ENCODE results near the gene OR52W1.

The OR52W1 gene, protein sequence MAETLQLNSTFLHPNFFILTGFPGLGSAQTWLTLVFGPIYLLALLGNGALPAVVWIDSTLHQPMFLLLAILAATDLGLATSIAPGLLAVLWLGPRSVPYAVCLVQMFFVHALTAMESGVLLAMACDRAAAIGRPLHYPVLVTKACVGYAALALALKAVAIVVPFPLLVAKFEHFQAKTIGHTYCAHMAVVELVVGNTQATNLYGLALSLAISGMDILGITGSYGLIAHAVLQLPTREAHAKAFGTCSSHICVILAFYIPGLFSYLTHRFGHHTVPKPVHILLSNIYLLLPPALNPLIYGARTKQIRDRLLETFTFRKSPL

DNA sequence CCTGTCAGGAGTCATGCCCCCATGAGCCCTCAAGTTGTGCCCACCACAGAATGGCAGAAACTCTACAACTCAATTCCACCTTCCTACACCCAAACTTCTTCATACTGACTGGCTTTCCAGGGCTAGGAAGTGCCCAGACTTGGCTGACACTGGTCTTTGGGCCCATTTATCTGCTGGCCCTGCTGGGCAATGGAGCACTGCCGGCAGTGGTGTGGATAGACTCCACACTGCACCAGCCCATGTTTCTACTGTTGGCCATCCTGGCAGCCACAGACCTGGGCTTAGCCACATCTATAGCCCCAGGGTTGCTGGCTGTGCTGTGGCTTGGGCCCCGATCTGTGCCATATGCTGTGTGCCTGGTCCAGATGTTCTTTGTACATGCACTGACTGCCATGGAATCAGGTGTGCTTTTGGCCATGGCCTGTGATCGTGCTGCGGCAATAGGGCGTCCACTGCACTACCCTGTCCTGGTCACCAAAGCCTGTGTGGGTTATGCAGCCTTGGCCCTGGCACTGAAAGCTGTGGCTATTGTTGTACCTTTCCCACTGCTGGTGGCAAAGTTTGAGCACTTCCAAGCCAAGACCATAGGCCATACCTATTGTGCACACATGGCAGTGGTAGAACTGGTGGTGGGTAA is at the start of gene OR52W1:
OR52W1 (plus strand) TSS at position 51 of the 637 bp plus-strand sequence; CDS start at position 51, 0 bp downstream.
- DNase-seq: no peak

DNA sequence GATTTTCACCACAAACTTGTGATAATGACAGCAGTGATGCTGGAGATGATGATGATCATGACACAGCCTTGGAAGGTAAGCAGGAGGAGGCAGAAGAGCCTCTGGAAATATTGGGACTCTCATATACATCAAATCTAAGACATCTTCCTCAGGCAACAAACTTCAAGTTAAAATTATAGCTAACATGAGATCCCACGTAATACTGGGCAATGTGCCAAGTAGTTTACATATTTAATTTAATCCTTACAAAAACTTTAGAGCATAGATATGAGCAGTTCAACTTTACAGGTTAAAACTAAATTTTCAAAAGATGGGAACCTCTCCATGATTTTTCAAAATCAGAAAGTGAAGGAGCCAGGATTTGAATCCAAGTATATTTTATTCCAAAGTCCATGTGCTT is 47.9 kb upstream of the OR52W1 start:
- no peak for DNase-seq

DNA sequence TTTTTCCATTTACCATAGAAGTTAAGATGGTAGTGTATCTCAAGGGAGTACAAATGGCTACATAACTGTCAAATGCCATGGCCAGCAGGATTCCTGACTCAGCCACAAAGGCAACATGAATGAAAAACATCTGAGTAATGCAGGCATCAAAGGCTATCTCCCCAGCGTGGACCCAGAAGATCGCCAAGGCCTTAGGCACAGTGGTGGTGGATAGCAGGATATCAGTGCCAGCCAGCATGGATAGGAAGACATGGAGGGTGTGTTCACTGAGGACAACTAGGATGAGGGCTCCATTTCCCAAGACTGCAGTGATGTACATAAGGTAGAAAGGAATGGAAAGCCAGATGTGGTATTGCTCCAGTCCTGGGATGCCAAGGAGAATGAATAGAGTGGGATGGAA is 46.9 kb upstream of the OR52W1 start:
- DNase-seq: no peak

DNA sequence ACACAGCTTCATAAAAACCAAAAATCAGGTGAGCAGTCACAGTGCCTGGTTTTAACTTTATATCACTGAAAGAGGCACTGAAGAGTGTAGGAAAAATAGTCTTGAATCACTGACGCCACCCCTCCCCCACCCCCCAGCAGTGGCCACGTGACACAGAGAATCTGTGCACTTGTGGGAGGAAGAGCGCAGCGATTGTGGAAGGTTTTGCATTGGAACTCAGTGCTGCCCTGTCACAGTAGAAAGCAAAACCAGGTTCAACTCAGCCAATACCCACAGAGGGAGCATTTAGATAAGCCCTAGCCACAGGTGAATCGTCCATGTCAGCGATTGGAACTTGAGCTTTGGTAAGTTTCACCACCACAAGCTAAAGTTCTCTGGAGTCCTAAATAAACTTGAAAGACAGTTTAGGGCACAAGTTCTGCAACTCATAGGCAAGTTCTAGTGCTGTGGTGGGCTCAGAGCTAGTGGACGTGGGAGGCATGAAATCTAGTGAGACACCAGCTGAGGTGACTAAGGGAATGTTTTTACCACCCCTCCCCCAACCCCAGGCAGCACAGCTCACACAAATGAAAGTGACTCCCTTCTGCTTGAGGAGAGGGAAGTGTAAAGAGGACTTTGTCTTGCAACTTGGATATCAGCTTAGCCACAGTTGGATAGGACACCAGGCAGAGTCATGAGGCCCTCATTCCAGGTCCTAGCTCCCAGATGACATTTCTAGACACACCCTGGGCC is 42.2 kb upstream of the OR52W1 start:
- DNase-seq: no peak

DNA sequence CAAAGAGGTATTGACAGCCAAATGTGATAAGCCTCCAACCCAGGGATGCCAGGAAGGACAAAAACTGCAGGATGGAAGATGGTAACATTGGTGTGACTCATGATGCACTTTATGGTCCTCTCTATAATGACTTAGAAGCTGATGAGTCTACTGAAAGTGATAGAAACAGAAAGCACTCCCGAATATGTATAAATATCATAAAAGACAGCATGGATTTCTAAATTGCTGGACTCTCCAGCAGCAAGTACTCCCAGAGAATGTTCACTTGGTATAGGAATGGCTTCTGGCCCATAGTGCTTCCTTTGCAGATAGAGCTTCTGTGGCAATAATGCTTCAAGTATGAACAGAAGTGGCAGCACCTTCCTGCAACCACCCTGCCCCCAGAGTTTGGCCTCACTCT is 28.8 kb upstream of the OR52W1 start, which contains the start of gene OR52B2:
OR52B2 (minus strand) TSS at position 101 of the 400 bp plus-strand sequence; CDS start at position 101, 0 bp downstream.
- DNase-seq: no peak

DNA sequence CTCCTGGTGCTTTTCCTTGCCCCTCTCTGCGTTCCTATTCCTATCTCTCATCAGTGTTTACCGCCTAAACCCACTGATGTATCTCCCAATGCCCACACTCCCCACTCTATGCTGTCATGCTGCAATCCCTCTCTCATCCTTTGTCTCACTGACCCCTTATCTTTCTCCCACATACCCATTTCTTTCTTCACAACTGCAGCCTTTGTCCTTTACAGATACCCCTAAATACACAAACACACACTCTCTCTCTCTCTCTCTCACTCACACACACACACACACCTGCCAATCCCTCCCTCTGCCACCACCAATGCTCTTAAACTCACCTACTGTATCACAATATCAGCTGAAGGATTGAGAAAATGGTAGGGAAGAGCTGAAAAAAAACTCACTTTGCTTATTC is 23.6 kb upstream of the OR52W1 start:
- no peak for DNase-seq

DNA sequence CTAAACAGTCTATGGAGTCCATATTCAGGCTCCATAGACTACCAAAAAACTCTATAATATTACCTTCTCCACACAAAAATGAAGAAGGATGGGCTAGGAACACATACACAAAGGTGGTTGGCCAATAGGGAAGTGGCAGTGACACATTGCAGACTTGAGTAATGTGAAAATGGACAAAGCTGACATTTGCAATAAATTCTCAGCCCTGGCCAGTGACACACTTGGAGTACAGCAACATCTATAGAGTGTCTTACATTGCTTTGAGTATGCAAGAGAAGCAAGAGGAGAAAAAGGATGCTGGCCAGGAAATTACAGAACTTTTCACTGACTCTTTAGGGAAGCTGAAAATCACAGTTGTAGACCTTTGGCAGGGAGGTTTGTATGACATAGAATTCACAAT is 7.3 kb upstream of the OR52W1 start:
- no peak for DNase-seq

DNA sequence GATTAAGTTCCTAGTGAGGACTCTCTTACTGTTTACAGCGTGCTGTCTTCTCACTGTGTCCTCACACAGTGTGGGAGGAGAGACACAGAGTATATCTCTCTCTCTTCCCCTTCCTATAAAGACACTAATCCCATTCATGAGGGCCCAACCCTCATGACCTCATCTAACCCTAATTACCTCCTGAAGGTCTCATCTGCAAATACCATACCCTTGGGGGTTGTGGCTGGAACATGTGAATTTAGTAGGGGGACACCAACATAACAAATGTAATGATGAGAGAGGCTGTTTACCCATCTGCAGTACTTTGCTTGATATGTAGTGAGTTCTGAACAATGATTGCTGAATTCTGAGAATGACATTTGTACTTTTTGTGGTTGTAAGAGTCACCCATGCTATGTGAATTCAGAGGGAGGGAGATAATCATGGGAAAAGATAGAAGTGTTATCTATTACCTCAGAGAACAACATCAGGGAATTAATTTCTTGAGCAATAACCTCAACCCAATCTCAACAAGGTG is 4.9 kb upstream of the OR52W1 start:
- no peak for DNase-seq

DNA sequence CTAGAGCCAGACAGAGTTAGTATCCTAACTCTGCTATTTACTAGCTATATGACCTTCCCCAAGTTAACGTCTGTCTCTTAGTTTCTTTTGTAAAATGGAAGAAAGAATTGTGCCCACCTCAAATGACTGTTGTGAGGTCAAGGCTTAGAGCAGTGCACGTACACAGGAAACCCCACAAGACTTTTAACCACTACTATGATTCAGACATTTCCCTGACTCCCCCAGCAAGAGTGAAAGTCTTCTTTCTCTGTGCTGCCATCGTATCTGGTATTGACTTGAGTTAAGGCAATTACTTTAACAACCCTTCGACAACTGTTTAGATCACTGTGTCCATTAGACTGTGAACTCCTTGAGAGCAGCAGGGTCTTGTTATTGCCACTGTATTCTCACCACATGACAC is 2.6 kb upstream of the OR52W1 start:
- no peak for DNase-seq

DNA sequence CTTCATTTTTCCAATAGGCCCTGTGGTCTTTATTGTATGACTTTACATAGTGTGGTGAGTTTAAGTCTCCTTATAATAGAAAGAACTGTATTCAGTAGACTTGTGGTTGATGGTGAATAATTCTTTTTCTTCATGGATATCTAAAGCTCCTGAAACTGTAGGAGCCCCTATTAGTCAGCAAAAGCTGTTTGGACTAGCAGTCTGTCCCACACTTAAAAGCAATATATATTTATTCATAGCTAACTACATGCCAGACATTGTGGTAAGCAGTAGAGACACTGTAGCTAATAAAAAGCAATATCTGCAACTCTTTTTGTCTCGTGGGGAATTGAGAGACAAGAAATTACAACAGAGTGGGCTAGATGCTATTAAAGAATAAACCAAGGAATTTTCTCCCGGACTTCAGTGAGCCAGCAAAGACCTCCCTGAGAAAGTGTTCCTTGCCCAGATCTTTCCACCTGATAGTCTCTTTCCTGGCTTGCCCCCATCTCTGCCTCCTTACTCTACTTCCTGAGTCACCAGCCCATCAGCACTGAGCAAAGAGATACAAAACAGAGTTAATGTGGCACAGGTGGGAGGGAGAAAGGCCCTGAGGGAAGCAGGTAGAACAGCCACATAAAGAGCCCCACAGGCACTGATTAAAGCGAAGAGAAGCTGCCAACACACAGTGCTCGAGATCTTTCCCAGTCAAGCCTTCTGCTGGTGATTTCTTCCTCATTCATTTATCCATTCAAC is 1.4 kb upstream of the OR52W1 start:
- DNase-seq: no peak

DNA sequence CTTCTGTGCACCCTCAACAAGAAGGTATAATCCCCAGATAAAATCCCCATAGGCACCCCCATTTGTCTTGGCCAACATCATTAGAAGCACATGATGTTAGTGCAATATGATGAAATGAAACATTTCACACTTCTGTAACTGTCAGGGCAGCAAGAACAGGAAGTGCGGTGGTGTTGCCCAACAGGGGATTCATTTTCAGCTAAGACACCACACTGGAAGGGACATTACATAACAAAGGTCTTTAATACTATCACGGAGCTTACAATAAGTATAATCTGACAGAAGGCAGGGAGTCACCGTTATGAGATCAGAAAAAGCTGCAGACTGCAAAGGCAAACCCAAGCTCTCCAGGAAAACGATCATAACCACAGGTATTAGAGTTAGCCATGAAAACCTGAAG is 2.0 kb downstream of the OR52W1 start:
- DNase-seq: no peak

DNA sequence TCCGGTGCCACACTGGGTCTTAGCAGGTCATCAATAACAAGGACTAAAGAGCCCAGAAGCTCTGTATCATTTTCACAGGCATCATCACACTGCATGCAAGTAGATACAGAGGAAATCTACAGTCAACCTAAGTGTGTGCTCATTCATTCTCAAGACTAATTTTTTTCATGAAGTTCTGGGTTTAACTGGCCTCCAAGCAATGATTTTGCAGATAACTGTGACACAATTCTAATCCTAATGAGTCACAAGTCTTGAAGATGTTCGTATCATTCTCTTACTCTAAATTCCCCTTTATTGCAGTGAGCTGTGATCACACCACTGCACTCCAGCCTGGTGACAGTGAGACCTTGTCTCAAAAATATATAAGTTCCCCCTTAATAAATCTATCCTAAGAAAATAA is 2.5 kb downstream of the OR52W1 start:
- DNase-seq: no peak

DNA sequence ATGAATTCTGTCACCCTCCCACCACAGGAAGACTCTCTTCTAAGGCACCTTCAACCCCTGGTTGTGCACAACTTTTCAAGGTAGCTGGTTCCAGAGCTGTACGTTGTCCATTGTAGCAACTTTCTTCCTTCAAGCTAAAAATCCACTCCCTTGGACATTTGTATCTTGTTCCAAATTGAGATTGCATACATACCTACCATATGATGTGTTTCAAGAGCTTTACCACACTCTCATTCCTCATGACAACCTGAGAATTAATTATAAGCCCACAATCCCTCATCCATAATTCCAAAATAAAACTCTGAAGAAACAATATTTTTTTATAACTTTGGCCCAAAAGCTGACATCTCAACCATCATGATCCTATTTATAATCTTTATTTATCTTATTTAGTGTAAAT is 3.0 kb downstream of the OR52W1 start:
- no peak for DNase-seq

DNA sequence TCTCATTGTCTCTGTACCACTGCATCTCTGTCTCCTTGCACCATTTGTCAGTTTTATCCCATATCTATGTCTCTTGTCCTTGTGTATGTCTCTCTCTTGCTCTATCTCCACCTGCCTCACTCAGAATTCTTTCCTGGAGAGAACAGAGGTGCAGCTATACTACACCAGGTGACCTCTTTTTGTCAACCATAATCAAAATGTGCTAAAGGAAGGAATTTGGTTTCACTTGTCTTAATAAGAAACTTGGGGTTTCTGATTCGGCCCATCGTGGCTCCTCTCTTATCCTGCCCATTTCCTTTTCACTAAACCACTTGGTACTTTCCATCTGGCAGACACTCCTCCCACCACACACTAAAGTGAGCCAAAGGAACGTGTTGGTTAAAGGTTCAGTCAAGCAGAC is 4.3 kb downstream of the OR52W1 start:
- no peak for DNase-seq

DNA sequence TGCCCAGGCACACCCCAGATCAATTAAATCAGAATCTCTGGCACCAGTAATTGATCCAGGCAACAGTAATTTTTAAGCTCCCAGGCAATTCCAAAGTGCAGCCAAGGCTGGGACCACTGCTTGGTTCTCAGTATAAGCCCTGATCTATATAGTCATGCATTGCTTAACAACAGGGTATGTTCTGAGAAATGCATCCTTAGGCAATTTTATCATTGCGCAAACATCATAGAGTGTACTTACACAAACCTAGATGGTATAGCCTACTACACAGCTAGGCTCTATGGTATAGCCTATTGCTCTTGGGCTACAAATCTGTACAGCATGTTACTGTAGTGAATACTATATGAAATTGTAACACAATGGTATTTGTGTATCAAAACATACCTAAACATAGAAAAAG is 5.7 kb downstream of the OR52W1 start:
- DNase-seq: no peak

DNA sequence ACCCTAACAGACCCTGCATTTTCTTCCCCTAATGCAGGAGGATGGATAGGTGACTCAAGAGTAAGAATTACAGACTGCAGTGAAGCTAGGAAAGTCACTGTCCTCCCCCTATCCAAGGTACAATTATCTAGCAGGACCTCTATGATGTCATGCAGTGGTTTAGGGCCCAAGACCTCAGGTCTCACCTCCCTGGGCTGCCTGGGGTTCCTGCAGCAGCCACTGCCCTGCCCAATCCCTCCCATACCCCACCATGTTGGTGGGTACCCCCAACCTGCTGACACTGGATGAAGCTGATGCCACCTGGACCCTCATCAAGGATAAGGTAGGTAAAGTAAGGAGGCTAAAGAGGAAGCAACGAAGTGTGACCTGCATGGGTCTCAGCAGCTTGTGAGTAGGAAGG is 6.3 kb downstream of the OR52W1 start, which contains the start of gene C11orf42:
C11orf42 (plus strand) TSS at position 192 of the 400 bp plus-strand sequence; CDS start at position 251, 59 bp downstream.
- DNase-seq: no peak

DNA sequence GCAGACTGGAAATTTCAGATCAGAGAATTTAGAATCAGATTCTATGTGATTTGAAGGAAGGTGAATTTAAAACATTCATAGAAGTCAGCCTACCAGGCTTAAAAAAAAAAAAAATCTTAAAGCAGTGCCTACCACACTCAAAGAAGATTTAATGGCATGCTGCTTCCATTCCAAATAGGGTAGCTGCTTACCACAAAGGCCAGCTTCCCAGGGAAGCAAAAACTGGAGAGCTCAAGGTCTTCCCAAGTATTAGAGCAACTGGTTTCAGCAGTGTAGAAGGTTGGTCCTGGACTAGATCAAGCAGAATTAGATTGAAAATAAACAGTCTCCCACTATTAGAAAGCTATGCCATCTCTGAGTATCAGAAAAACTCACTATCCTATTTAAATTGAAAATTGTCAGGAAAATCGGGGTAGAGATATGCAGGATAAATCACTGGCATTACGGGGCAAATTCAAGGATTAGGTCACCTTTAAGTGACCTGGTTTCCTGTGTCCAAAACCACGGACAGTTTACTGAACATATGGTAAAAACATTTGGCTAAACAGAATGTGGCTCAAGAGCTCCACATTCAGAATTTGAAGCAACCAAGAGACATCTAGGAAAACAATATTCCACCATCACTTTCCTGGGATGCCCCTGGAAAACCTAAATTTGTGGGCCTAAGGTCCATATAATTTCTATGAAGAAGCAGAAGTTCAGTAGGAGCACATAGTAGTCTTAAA is 7.6 kb downstream of the OR52W1 start:
- no peak for DNase-seq

DNA sequence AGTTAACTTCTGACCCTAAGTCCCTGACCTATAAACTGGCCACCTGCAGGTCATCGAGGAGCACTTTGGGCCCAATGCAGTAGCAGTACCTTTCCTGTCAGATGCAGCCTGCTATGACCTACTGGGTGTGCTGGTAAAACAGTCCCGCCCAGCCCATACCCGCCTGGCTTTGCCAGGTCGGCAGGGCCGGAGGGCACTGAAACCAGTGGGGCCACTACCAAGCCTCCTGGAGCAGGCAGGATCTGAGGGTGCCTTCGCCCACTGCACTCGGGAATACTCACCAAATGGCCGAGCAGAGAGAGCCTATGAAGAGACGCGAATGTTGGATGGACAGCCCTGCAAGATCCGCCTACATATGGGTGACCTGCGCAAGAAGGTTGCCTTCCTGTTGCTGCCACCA is 10.8 kb downstream of the OR52W1 start:
- DNase-seq: no peak

DNA sequence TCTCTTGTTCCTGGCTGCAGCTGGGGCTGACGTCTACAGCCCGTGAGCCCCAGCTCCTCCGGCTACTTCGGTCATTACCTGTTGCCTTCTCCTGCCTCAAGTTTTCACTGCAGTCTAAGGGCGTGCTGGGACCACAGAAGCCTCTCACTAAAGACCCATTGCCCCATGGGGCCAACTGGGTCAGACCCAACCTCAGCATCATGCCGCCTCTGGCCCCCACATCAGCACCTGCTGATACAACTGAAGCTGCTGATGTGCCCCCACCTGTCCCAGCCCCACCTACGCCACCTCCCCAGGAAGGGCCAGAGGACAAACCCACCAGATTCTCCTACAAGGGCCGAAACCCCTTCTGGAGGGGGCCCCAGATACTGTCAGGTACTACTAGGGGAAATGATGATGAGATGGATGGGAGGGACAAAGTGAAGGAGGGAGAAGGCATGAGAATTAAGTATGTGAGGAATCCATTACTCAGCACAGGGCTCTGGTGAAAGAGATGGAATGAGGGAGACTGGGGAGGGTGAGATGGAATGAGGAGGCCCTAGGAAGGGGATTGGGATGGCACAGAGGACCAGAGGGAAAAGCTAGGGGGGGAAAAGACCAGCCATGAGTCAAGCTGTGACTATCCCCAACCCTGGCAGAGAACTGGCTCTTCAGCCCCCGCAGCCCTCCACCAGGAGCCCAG is 11.4 kb downstream of the OR52W1 start:
- no peak for DNase-seq

DNA sequence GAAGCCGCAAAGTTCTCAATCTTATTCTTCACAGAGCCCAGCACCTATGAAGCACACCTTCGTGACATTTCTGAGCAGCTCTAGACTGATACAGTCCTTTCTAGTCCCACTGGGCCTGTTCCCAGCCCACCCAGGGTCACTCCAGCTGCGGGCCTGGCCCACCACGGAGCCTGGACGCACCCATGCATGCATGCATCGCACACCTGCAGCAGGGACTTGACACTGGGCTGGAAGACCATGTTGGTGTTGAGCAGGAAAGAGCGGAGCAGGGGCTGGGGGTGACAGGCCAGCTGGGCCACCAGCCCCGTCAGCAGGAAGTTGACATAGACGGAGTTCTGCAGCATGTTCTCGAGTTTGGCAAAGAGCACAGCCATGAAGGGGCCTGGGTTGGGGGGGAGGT is 15.5 kb downstream of the OR52W1 start:
- DNase-seq: no peak

DNA sequence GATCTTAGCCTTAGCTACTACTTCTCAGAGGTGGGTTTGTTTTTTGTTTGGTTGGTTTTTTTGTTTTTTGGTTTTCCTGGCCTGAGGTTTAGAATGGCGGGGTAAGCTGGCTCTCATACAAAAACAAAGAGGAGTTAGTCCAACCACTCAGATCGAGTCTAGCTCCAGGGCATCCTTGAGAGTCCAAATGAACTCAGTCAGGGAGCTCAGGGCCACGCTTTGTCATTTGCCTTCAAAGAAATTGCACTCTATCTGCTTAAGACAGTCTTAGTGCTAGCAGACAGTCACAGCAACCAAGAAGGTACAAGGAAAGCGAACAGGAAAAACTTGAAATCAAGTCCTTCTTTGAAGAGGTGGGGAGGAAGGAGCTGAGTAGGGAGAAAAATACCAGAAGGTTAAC is 17.5 kb downstream of the OR52W1 start:
- no peak for DNase-seq

DNA sequence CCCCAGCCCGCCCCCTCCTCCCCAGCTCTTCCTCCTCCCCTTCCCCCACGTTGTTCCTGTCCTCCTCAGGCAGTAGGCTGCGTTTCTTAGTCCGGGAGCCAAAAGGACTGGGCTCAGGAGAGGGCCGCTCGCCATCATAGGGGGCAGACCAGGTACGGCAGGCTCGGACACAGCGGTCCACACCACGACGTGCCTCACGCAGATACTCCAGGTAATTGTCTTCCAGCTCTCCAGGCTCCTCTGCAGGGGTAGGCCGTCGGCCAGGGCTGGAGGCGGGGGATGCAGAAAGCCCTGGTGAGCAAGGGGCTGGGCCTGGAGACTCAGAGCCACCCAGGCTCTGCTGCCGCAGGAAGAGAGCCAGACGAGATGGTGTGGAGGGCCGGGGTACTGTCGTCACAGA is 18.7 kb downstream of the OR52W1 start:
- DNase-seq: no peak
